Measurements from ENCODE around the gene BCAS3. TPM values are rescaled to one million over a fixed set of nuclear protein-coding genes. Genes with fewer than 3 reads are reported as not detected.

Gene BCAS3
- total RNA-seq, 1 donor from 2014 or later: 29.6 TPM

GRCh38 chr17:61066062-61066461 lies 388.4 kb downstream of the BCAS3 start:
- no peak for TF ChIP-seq CTCF (IDR thresholded peaks at IDR 0.05)
- DNase-seq (no peak), ATAC-seq (no peak)
- Histone ChIP-seq H3K27me3 (ENCODE audit: low read depth) (no peaks in the 10 kb centered on the region), H3K4me3 (no peak overlapping the region), H3K4me1 (peaks cover 16% of the 10 kb centered on the region), H3K9me3 (no peaks in the 10 kb centered on the region), H3K36me3 (no peaks in the 10 kb centered on the region), H3K27ac (no peak overlapping the region)
- intact Hi-C loops (cut with DNase I): no loop called here

- Histone ChIP-seq H3K36me3 (no peaks in the 10 kb centered on the region), H3K4me1 (peaks cover 5% of the 10 kb centered on the region), H3K4me3 (no peak overlapping the region), H3K27me3 (ENCODE audit: low read depth) (no peaks in the 10 kb centered on the region), H3K9me3 (no peaks in the 10 kb centered on the region), H3K27ac (no peak overlapping the region)
- DNase-seq: no peak
- no peak for TF ChIP-seq CTCF (IDR thresholded peaks at IDR 0.05)
- intact Hi-C loops (cut with DNase I): no loop called here
- ATAC-seq: no peak
Observed at GRCh38 chr17:61070649-61071048, 393.0 kb downstream of the BCAS3 start.

- H3K27me3 ChIP-seq (ENCODE audit: low read depth): no peaks in the 10 kb centered on the region
- H3K4me3 ChIP-seq: no peak overlapping the region
- no peaks in the 10 kb centered on the region for H3K36me3 ChIP-seq
- intact Hi-C loops (cut with DNase I): no loop called here
- no peaks in the 10 kb centered on the region for H3K4me1 ChIP-seq
- TF ChIP-seq CTCF (IDR thresholded peaks at IDR 0.05): no peak
- ATAC-seq (peak; percentile 61 to 90), DNase-seq (no peak)
- H3K27ac ChIP-seq: no peak overlapping the region
- no peaks in the 10 kb centered on the region for H3K9me3 ChIP-seq
Observed at GRCh38 chr17:61072648-61073047, 395.0 kb downstream of the BCAS3 start.

- DNase-seq: no peak
- ATAC-seq: peak in 1 of 2 donors; percentile 39
- Histone ChIP-seq H3K4me3 (no peak overlapping the region), H3K27ac (peak overlapping the region; percentile 8), H3K36me3 (no peaks in the 10 kb centered on the region), H3K4me1 (no peaks in the 10 kb centered on the region), H3K27me3 (ENCODE audit: low read depth) (no peaks in the 10 kb centered on the region), H3K9me3 (no peaks in the 10 kb centered on the region)
- intact Hi-C loops (cut with DNase I): no loop called here
- no peak for TF ChIP-seq CTCF (IDR thresholded peaks at IDR 0.05)
Observed at GRCh38 chr17:61073131-61073530, 395.5 kb downstream of the BCAS3 start.

- H3K36me3 ChIP-seq: no peaks in the 10 kb centered on the region
- no peaks in the 10 kb centered on the region for H3K9me3 ChIP-seq
- no peaks in the 10 kb centered on the region for H3K4me1 ChIP-seq
- ATAC-seq: no peak
- DNase-seq: no peak
- no peaks in the 10 kb centered on the region for H3K27me3 ChIP-seq (ENCODE audit: low read depth)
- H3K27ac ChIP-seq: no peak overlapping the region
- H3K4me3 ChIP-seq: no peak overlapping the region
- intact Hi-C loops (cut with DNase I): no loop called here
- no peak for TF ChIP-seq CTCF (IDR thresholded peaks at IDR 0.05)
Observed at GRCh38 chr17:61073799-61074513, 396.3 kb downstream of the BCAS3 start.
